Adrenal gland (tissue), 12 donors: ENCODE measurements around the gene VWA8. TPM values are rescaled to one million over a fixed set of nuclear protein-coding genes. Genes with fewer than 3 reads are reported as not detected.

ENCODE experiments used
- DNase-seq, 7 donors: peaks; one replicate each; pipeline ENCODE4 v3.0.0-alpha.2; 2019 to 2020
- H3K27ac ChIP-seq, 5 donors: fragments of 200-600 bp; sonication (generic) in 4 of 5; 1 replicate in 3 of 5; 2 replicates in 2 of 5; pipeline versions ENCODE4 v1.5.1 to v1.8.0; 2016 to 2020; ENCODE audit warnings: mild to moderate bottlenecking in 1 of 5
- H3K27me3 ChIP-seq: fragments of 200-600 bp; 2 replicates; pipeline ENCODE4 v1.8.0; 2021
- H3K36me3 ChIP-seq, 2 donors: fragments of 200-600 bp; replicated peaks in 1 of 2; 1 replicate in 1 of 2; 2 replicates in 1 of 2; pipeline versions ENCODE4 v1.5.1 to v1.8.0; 2018 to 2022
- H3K4me1 ChIP-seq, 2 donors: fragments of 200-600 bp; replicated peaks in 1 of 2; 1 replicate in 1 of 2; 2 replicates in 1 of 2; pipeline versions ENCODE4 v1.5.1 to v1.8.0; 2018 to 2021
- H3K4me3 ChIP-seq, 4 donors: fragments of 200-600 bp; sonication (generic) in 3 of 4; one replicate each; pipeline ENCODE4 v1.5.1; 2016 to 2018
- H3K9me3 ChIP-seq, 3 donors: fragments of 200-600 bp; sonication (generic) in 1 of 3; replicated peaks in 1 of 3; 1 replicate in 2 of 3; 2 replicates in 1 of 3; pipeline versions ENCODE4 v1.5.1 to v1.8.0; 2016 to 2021
- CTCF ChIP-seq, 6 experiments: fragments of 450-650 bp in 4 of 6; fragments of 200-600 bp in 2 of 6; sonication (generic) in 1 of 6; IDR thresholded peaks; 1 replicate in 5 of 6; 2 replicates in 1 of 6; pipeline versions ENCODE4 v1.5.1 to v1.8.0; 2016 to 2021; ENCODE audit warnings: antibody characterized with exemption in 6 of 6, mild to moderate bottlenecking in 2 of 6, moderate library complexity in 1 of 6
- POLR2A ChIP-seq, 2 donors: fragments of 450-650 bp; IDR thresholded peaks; one replicate each; pipeline ENCODE4 v1.6.1; 2017; ENCODE audit warnings: antibody characterized with exemption in 2 of 2, mild to moderate bottlenecking in 2 of 2, moderate library complexity in 1 of 2
- WGBS, 4 donors: extraction: QIAGEN DNeasy Blood & Tissue Kit in 2 of 4; methylation state at CpG; one replicate each; pipeline versions ENCODE4 v1.1.5 to v1.1.7; 2013 to 2017; 5-methylcytosine and 5-hydroxymethylcytosine counted together
- intact Hi-C, 2 donors: fragments of 100-400 bp; cut with DNase I; formaldehyde crosslinking; loops; one replicate each; pipeline versions ENCODE4 v1.14.1 to v1.15.0; 2022 to 2023
- polyA plus RNA-seq, 3 donors: library from polyadenylated mRNA; stranded (reverse); fragments of 200-250 nt in 2 of 3; fragments of 350-450 nt in 1 of 3; fragmentation: Illumina TruSeq in 1 of 3; extraction: RNeasy Lipid Tissue Mini Kit (QIAGEN cat#74804) in 1 of 3; gene quantifications; one replicate each; pipeline ENCODE4 v1.2.3, GENCODE V29; 2013 to 2014
- total RNA-seq, 9 donors: library from RNA; depleted of rRNA in 4 of 9; stranded (reverse); fragments of >200 nt in 4 of 9; fragments of 120-200 nt in 1 of 9; fragmentation: NEBNext Ultra II Directional in 1 of 9; extraction: Animal tissue kit (Norgen Biotek cat#: 25700) in 1 of 9; gene quantifications; one replicate each; pipeline versions ENCODE4 v1.1.0 to v1.2.4, GENCODE V29; 2013 to 2023
- donor health status: healthy with polysubstance abuse.
- donor health status: Bipolar disorder and iron deficiency.
- donor health status: DM: yes; HTN: yes; CAD: no.
- donor health status: DM: no; HTN: no; CAD: no.
- donor health status: DM: no; HTN: no; CAD: no.
- donor health status: DM: yes; HTN: yes; CAD: no.

Gene VWA8
- total and polyA plus RNA-seq, 12 donors, result 8.1 to 45.4 (median 31.4) TPM

- 74 to 87% (median 78%) methylated on average over 2 of the region's 2 CpGs for WGBS, 4 donors
- peaks cover 5 to 26% of the 10 kb centered on the region in 2 donors for H3K4me1 ChIP-seq
Observed at GRCh38 chr13:41567363-41567762, 393.5 kb downstream of the VWA8 start.

DNA sequence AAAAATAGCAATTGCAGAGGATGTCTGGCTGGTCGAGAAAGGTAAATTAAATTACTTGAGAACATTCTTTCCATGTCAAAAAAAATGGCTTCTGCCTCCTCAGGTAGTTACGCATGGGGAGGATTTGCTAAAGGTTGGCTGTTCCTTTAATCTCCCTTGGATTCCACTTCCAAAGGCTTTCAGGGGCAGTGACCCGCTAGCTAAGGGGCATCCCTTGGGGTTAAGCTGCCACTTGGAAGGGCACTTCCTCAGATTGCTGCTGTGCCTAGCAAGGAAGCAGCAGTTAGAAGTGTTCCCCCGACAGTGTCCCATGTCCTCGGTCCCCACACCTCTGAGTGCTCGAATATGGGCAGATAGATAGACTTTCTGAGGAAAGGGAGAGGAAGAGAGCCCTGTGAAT, 395.1 kb downstream of the VWA8 start:
- Histone ChIP-seq H3K9me3 (no peaks in the 10 kb centered on the region), H3K27me3 (no peaks in the 10 kb centered on the region), H3K27ac (no peak overlapping the region), H3K4me3 (no peak overlapping the region), H3K36me3 (no peaks in the 10 kb centered on the region), H3K4me1 (peaks cover 5 to 32% of the 10 kb centered on the region in 2 donors)
- intact Hi-C loops, result no loop called here
- no peak for DNase-seq
- WGBS, 4 donors, result 90 to 92% (median 91%) methylated on average over 6 of the region's 6 CpGs
- TF ChIP-seq CTCF (IDR thresholded peaks at IDR 0.05) (no peak), POLR2A (IDR thresholded peaks at IDR 0.05) (no peak)

More at GRCh38 chr13:41567363-41567762, 393.5 kb downstream of the VWA8 start:
- Histone ChIP-seq H3K27ac (no peak overlapping the region), H3K27me3 (no peaks in the 10 kb centered on the region), H3K9me3 (no peaks in the 10 kb centered on the region), H3K36me3 (no peaks in the 10 kb centered on the region), H3K4me3 (no peak overlapping the region)
- DNase-seq, result no peak
- intact Hi-C loops, result no loop called here
- no peak for TF ChIP-seq CTCF (IDR thresholded peaks at IDR 0.05)
- TF ChIP-seq POLR2A (IDR thresholded peaks at IDR 0.05), result no peak

GRCh38 chr13:41565216-41565615, 395.7 kb downstream of the VWA8 start:
- TF ChIP-seq CTCF (IDR thresholded peaks at IDR 0.05), result no peak
- no peak for TF ChIP-seq POLR2A (IDR thresholded peaks at IDR 0.05)
- Histone ChIP-seq H3K27ac (no peak overlapping the region), H3K4me3 (no peak overlapping the region), H3K27me3 (no peaks in the 10 kb centered on the region), H3K9me3 (no peaks in the 10 kb centered on the region), H3K36me3 (no peaks in the 10 kb centered on the region), H3K4me1 (peaks cover 5 to 32% of the 10 kb centered on the region in 2 donors)
- intact Hi-C loops, result no loop called here
- WGBS, 4 donors, result 61 to 72% (median 65%) methylated on average over 3 of the region's 3 CpGs
- DNase-seq, result no peak

DNA sequence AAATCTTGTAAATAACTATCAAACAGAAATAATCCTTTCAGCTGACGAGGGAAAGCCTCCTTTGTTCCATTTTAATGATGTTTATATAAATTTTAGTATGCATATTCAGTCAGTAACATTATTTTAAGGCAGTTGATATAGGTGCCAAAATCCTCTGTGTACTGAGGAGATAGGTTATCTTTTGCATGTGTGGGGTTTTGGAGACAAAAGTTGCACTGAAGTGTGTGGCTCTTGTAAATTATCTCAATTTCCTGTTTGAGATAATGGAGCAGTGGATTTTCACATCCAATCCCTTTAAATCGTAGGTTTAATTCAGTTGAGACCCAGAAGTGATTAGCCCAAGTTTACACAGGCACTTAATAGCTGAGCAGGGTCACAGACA, 396.9 kb downstream of the VWA8 start:
- DNase-seq, result no peak
- Histone ChIP-seq H3K4me1 (peaks cover 5 to 32% of the 10 kb centered on the region in 2 donors), H3K36me3 (no peaks in the 10 kb centered on the region), H3K27me3 (no peaks in the 10 kb centered on the region), H3K27ac (peak overlapping the region in 2 of 5 donors; percentile 41 to 43), H3K9me3 (no peaks in the 10 kb centered on the region), H3K4me3 (no peak overlapping the region)
- intact Hi-C loops, result no loop called here
- TF ChIP-seq POLR2A (IDR thresholded peaks at IDR 0.05), result no peak
- TF ChIP-seq CTCF (IDR thresholded peaks at IDR 0.05), result no peak
- 39 to 56% (median 48%) methylated on average over 2 of the region's 2 CpGs for WGBS, 4 donors
